ENCODE measurements around the gene PRDM16. TPM values are rescaled to one million over a fixed set of nuclear protein-coding genes. Genes with fewer than 3 reads are reported as not detected.

PRDM16 gene
- total RNA-seq, 4 donors from 2014 or later = 15.7 to 54.3 (median 27.6) TPM

DNA sequence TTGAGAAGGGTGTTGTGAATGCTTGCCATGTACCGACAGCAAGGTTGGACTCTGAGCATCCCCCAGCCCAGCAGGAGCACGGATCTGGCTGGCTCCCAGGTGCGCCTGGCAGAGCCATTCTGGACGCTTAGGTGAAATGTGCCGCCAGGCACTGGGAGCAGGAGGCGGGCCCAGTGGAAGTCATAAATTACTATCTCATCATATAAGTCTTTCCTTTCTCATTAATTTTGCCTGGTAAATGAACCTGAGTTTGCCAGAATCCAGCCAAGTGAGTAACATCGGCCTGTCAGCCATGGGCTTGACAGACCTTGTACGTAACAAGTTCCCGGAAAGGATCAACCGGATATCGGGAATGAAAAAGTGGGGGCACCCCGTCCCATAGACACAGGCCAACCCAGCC is 206.0 kb downstream of the PRDM16 start:
- DNase-seq = peak in 1 of 2 donors; percentile 19
- H3K27me3 ChIP-seq = no peaks in the 10 kb centered on the region
- 89 to 94% methylated on average over 12 of the region's 12 CpGs for WGBS, 2 donors

DNA sequence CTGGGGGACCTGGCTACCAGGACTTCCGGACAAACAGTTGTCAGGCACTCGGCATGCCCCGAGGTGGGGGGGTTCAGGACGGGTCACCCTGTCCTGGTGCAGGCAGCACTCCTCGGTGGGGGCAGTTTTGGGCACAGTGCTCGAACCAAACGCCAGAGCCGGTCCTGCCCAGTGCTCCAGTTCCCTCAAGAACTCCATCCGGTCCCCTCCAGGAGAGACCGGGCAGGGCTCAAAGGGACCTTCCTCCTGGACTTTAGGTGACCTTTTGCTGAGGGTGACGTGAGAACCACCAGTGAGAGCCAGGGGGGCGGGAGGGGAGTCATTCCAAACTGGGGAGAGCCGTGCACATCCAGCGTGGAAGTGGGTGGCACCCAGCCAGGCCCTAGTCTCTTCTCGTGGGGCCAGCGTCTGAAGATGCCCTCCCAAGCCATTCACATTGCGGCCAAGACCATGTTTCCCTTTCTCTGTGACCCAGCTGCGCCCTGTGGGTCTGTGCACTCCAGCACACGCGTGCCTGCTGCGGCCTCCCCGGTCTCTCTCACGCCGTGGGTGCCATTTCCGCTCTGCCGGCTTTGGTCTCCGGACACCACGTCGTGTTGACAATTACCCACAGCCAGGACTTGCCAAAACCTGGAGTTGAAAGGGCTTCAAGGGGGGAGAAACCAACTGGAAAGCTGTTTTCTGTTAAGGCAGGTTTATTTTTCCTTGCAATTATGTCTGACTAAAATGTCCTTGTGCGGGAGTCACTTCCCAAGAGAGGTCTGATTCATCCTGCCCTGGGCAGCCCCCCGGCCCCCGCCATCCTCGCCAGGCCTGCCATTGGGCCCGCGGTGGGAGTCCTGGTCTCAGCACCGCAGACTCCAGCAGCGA is 206.7 kb downstream of the PRDM16 start:
- peak overlapping the region; percentile 67 to 88 (median 72) for H3K27ac ChIP-seq

More for the DNA sequence above, 206.0 kb downstream of the PRDM16 start:
- intact Hi-C loops (cut with DNase I) = no loop called here
- Histone ChIP-seq H3K4me3 (replicated peaks in 1 of 3) (no peak overlapping the region), H3K9me3 (no peaks in the 10 kb centered on the region), H3K4me1 (peaks cover 41 to 49% of the 10 kb centered on the region in 2 donors), H3K27ac (peak overlapping the region; percentile 67 to 88 (median 72)), H3K36me3 (no peaks in the 10 kb centered on the region)
- TF ChIP-seq, protein P1, sequence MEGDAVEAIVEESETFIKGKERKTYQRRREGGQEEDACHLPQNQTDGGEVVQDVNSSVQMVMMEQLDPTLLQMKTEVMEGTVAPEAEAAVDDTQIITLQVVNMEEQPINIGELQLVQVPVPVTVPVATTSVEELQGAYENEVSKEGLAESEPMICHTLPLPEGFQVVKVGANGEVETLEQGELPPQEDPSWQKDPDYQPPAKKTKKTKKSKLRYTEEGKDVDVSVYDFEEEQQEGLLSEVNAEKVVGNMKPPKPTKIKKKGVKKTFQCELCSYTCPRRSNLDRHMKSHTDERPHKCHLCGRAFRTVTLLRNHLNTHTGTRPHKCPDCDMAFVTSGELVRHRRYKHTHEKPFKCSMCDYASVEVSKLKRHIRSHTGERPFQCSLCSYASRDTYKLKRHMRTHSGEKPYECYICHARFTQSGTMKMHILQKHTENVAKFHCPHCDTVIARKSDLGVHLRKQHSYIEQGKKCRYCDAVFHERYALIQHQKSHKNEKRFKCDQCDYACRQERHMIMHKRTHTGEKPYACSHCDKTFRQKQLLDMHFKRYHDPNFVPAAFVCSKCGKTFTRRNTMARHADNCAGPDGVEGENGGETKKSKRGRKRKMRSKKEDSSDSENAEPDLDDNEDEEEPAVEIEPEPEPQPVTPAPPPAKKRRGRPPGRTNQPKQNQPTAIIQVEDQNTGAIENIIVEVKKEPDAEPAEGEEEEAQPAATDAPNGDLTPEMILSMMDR (IDR thresholded peaks at IDR 0.05) = no peak
- no peak for TF ChIP-seq POLR2A (IDR thresholded peaks at IDR 0.05)

DNA sequence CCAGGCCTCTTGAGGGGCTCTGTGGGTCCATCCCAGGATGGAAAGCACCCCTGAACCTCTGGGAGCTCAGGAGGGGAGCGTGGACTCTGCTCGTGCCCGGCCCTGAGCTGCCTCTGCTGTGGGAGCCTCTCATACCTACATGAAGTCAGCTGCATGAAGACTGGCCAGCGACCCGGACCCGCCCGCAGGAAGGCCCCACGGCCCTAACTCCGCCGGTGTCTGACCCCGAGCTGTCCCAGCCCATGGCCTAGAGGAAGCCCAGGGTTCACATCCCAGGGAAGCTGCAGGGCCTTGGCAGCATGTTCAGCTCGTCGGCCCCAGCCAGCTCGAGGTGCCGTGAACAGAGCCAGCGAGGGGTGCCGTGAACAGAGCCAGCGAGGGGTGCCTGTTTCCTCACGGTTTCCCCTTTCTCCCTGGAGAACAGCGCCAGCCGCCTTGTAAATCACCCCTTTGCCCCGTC is 207.4 kb downstream of the PRDM16 start:
- no peaks in the 10 kb centered on the region for H3K27me3 ChIP-seq
- H3K27ac ChIP-seq = peak overlapping the region; percentile 67 to 88 (median 72)
- no peaks in the 10 kb centered on the region for H3K36me3 ChIP-seq
- no peaks in the 10 kb centered on the region for H3K9me3 ChIP-seq
- DNase-seq = peak in 1 of 2 donors; percentile 20
- intact Hi-C loops (cut with DNase I) = no loop called here
- no peak overlapping the region for H3K4me3 ChIP-seq (replicated peaks in 1 of 3)
- TF ChIP-seq, protein P1 (IDR thresholded peaks at IDR 0.05) = no peak
- TF ChIP-seq POLR2A (IDR thresholded peaks at IDR 0.05) = no peak
- WGBS, 2 donors = 80 to 96% methylated on average over 8 to 17 of the region's 22 CpGs
- peaks cover 41 to 49% of the 10 kb centered on the region in 2 donors for H3K4me1 ChIP-seq

More for the DNA sequence above, 206.7 kb downstream of the PRDM16 start:
- no peaks in the 10 kb centered on the region for H3K36me3 ChIP-seq
- peaks cover 41 to 49% of the 10 kb centered on the region in 2 donors for H3K4me1 ChIP-seq
- no peak for TF ChIP-seq POLR2A (IDR thresholded peaks at IDR 0.05)
- TF ChIP-seq, protein P1 (IDR thresholded peaks at IDR 0.05) = no peak
- intact Hi-C loops (cut with DNase I) = no loop called here
- peak; percentile 81 to 86 for DNase-seq
- H3K27me3 ChIP-seq = no peaks in the 10 kb centered on the region
- no peak overlapping the region for H3K4me3 ChIP-seq (replicated peaks in 1 of 3)
- WGBS, 2 donors = 31 to 37% methylated on average over 28 to 32 of the region's 37 CpGs
- H3K9me3 ChIP-seq = no peaks in the 10 kb centered on the region

DNA sequence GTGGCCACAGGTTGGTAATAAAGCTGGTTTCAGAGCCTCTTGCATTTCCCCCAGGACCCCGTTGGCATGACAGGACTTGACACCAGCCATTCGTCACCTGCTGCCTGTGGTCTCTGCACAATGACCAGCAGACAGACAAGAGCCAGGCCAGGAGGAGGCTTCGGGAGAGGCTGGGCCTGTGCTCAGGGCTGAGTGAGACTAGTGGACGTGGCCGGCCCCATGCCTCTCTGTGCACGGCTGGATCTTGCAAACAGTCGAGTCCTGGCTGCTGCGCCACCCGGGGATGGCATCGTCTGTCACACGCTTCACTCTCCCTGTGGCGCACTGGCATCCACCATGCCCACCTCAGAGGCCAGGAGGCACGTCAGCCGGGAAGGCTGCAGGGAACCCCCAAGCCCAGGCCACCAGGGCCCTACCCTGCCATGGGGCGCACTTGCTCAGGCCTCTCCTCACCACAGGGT is 208.0 kb downstream of the PRDM16 start:
- H3K27me3 ChIP-seq = no peaks in the 10 kb centered on the region
- intact Hi-C loops (cut with DNase I) = no loop called here
- TF ChIP-seq, protein P1 (IDR thresholded peaks at IDR 0.05) = no peak
- TF ChIP-seq POLR2A (IDR thresholded peaks at IDR 0.05) = no peak
- H3K36me3 ChIP-seq = no peaks in the 10 kb centered on the region
- WGBS, 2 donors = 95 to 96% methylated on average over 9 to 11 of the region's 15 CpGs
- DNase-seq = no peak
- no peaks in the 10 kb centered on the region for H3K9me3 ChIP-seq
- H3K4me1 ChIP-seq = peaks cover 44 to 54% of the 10 kb centered on the region in 2 donors
- H3K27ac ChIP-seq = peak overlapping the region in 2 of 3 donors; percentile 17 to 88
- no peak overlapping the region for H3K4me3 ChIP-seq (replicated peaks in 1 of 3)

DNA sequence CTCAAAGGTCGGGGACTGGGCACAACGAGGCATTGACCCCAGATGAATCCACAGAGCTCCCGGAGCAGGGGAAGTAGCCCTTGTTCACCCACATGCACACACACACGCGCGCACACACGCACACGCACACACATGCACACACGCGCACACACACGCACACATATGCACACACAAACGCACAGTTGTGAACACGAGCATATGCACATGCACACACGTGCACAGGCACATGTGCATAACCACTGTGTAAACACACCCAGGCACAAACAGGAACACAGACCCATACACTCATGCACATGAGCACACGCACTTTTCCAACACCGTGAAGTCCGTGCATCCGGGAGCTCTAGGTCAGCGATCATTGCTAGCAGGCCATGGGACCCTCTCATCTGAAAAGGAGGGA is 208.6 kb downstream of the PRDM16 start:
- intact Hi-C loops (cut with DNase I) = no loop called here
- Histone ChIP-seq H3K4me3 (replicated peaks in 1 of 3) (no peak overlapping the region), H3K27me3 (no peaks in the 10 kb centered on the region), H3K36me3 (no peaks in the 10 kb centered on the region), H3K4me1 (peaks cover 45 to 56% of the 10 kb centered on the region in 2 donors), H3K27ac (peak overlapping the region; percentile 82 to 91 (median 85)), H3K9me3 (no peaks in the 10 kb centered on the region)
- TF ChIP-seq, protein P1 (IDR thresholded peaks at IDR 0.05) = no peak
- no peak for TF ChIP-seq POLR2A (IDR thresholded peaks at IDR 0.05)
- 89 to 93% methylated on average over 15 to 18 of the region's 19 CpGs for WGBS, 2 donors
- no peak for DNase-seq

Measured in thyroid gland (tissue), 4 donors.